HepG2 (cell line): ENCODE results near the gene HIF1AN. TPM values are rescaled to one million over a fixed set of nuclear protein-coding genes. Genes with fewer than 3 reads are reported as not detected.

Experiments
- ATAC-seq: fragments of 200-7000 bp; cut with Tn5 transposase; 3 replicates; pipeline ENCODE4 v1.9.1; 2020; ENCODE audit warnings: mild to moderate bottlenecking, moderate library complexity
- BruUV-seq: library from RNA; stranded (reverse); fragments of 400-500 nt; replicated peaks from 2 replicates; lab custom pipeline; 2021; lab: Mats Ljungman, UMichigan
- CTCF ChIA-PET: fragments of 300-600 bp; formaldehyde crosslinking; extraction: SDS; loops from one replicate; lab custom pipeline; 2021; ENCODE audit warnings: low total read pairs, inconsistent platforms, low intra/inter-chr PET ratio; lab: Yijun Ruan, JAX
- POLR2A ChIA-PET: fragments of 350-600 bp; sonication (Branson Sonifier 250); formaldehyde crosslinking; loops from one replicate; lab custom pipeline; 2020; ENCODE audit warnings: antibody characterized with exemption, inconsistent platforms; lab: Yijun Ruan, JAX
- DNase-seq: peaks from one replicate; pipeline ENCODE4 v3.0.0-alpha.2; 2015; ENCODE audit warnings: low spot score
- FAIRE-seq: peaks from 3 replicates; lab custom pipeline; 2011; peaks lifted over from hg19 to GRCh38; lab: Jason Lieb, UNC
- H2AFZ ChIP-seq: one replicate; pipeline ENCODE4 v1.6.1; 2011; ENCODE audit warnings: low read length, inconsistent platforms
- H3K27ac ChIP-seq: fragments of 300-600 bp; 3 replicates; pipeline ENCODE4 v1.8.0; 2011; ENCODE audit warnings: mixed run types, mild to moderate bottlenecking, mixed read lengths, low read length, inconsistent platforms; ENCODE audit not compliant: insufficient read depth; ENCODE audit errors: extremely low read length
- H3K27me3 ChIP-seq, 2 experiments: fragments of 200-600 bp in 1 of 2; 2 replicates in 1 of 2; 3 replicates in 1 of 2; pipeline versions ENCODE4 v1.6.0 to v1.8.0; 2011; ENCODE audit warnings: low read length in 2 of 2, mild to moderate bottlenecking in 2 of 2, moderate library complexity in 2 of 2, inconsistent platforms in 1 of 2; ENCODE audit not compliant: insufficient read depth in 2 of 2, control insufficient read depth in 1 of 2
- H3K36me3 ChIP-seq, 2 experiments: fragments of 200-600 bp in 1 of 2; replicated peaks in 1 of 2; 2 replicates in 1 of 2; 3 replicates in 1 of 2; pipeline versions ENCODE4 v1.5.1 to v1.8.0; 2011; ENCODE audit warnings: low read length in 2 of 2, inconsistent platforms in 1 of 2; ENCODE audit not compliant: insufficient read depth in 2 of 2, control insufficient read depth in 1 of 2
- H3K4me1 ChIP-seq: 2 replicates; pipeline ENCODE4 v1.5.1; 2012; ENCODE audit warnings: low read length, inconsistent platforms; ENCODE audit not compliant: insufficient read depth
- H3K4me2 ChIP-seq: 2 replicates; pipeline ENCODE4 v1.6.0; 2011; ENCODE audit warnings: low read depth, low read length, inconsistent platforms
- H3K4me3 ChIP-seq, 3 experiments: fragments of 200-600 bp in 1 of 3; sonication (generic), shearing (Covaris generic) in 1 of 3; replicated peaks in 1 of 3; 2 replicates each; pipeline ENCODE4 v1.5.1; 2011 to 2016; ENCODE audit warnings: low read length in 3 of 3, inconsistent platforms in 2 of 3, low read depth in 2 of 3, mild to moderate bottlenecking in 2 of 3, control low read depth in 1 of 3, mixed read lengths in 1 of 3; ENCODE audit not compliant: insufficient read depth in 1 of 3
- H3K79me2 ChIP-seq: one replicate; pipeline ENCODE4 v1.6.1; 2011; ENCODE audit warnings: low read length, inconsistent platforms; ENCODE audit not compliant: insufficient read depth
- H3K9ac ChIP-seq: 2 replicates; pipeline ENCODE4 v1.6.0; 2011; ENCODE audit warnings: mild to moderate bottlenecking, low read depth, low read length, inconsistent platforms; ENCODE audit not compliant: insufficient read depth
- H3K9me3 ChIP-seq: 2 replicates; pipeline ENCODE4 v1.5.1; 2012; ENCODE audit warnings: mild to moderate bottlenecking, low read length
- H4K20me1 ChIP-seq: 2 replicates; pipeline ENCODE4 v1.6.0; 2011; ENCODE audit warnings: inconsistent platforms, mild to moderate bottlenecking, low read length, moderate library complexity; ENCODE audit not compliant: insufficient read depth
- FOXC1 ChIP-seq: sonication (generic); formaldehyde crosslinking; IDR thresholded peaks from 2 replicates; pipeline ENCODE4 v1.8.0; 2022; ENCODE audit warnings: mild to moderate bottlenecking, missing genetic modification reagents, borderline replicate concordance
- HDAC2 ChIP-seq: sonication (generic); formaldehyde crosslinking; IDR thresholded peaks from 2 replicates; pipeline ENCODE4 v1.4.0; 2020; ENCODE audit warnings: missing genetic modification reagents
- HMG20A ChIP-seq: IDR thresholded peaks from 2 replicates; pipeline ENCODE4 v1.6.1; 2016; ENCODE audit warnings: borderline replicate concordance
- KLF9 ChIP-seq: IDR thresholded peaks from 2 replicates; pipeline ENCODE4 v1.6.1; 2016; ENCODE audit warnings: low read depth
- MNT ChIP-seq: fragments of 450-650 bp; IDR thresholded peaks from 2 replicates; pipeline ENCODE4 v1.6.1; 2016
- NR2F1 ChIP-seq, 2 experiments: fragments of 450-650 bp in 1 of 2; formaldehyde crosslinking in 1 of 2; IDR thresholded peaks; 2 replicates each; pipeline versions ENCODE4 v1.5.0 to v1.6.1; 2016 to 2020; ENCODE audit warnings: mild to moderate bottlenecking in 1 of 2, missing compliant biosample characterization in 1 of 2, missing genetic modification reagents in 1 of 2, moderate library complexity in 1 of 2
- NR2F6 ChIP-seq, 2 experiments: IDR thresholded peaks; 2 replicates each; pipeline ENCODE4 v1.6.1; 2016; ENCODE audit warnings: antibody characterized with exemption in 1 of 2, mild to moderate bottlenecking in 1 of 2
- PTBP1 ChIP-seq: fragments of 200-400 bp; formaldehyde crosslinking; IDR thresholded peaks from 2 replicates; pipeline ENCODE4 v1.6.1; 2018; ENCODE audit warnings: low read length, low read depth; ENCODE audit not compliant: poor library complexity, severe bottlenecking
- THRA ChIP-seq: sonication (generic); formaldehyde crosslinking; IDR thresholded peaks from 2 replicates; pipeline ENCODE4 v1.4.0; 2020; ENCODE audit warnings: missing genetic modification reagents, borderline replicate concordance
- ZBTB39 ChIP-seq: sonication (generic); formaldehyde crosslinking; IDR thresholded peaks from 2 replicates; pipeline ENCODE4 v1.5.0; 2020; ENCODE audit warnings: missing genetic modification reagents
- ZNF337 ChIP-seq: sonication (generic); formaldehyde crosslinking; IDR thresholded peaks from 2 replicates; pipeline ENCODE4 v1.5.1; 2020; ENCODE audit warnings: missing genetic modification reagents, low read depth, mild to moderate bottlenecking, borderline replicate concordance
- ZNF547 ChIP-seq: sonication (generic); formaldehyde crosslinking; IDR thresholded peaks from 2 replicates; pipeline ENCODE4 v1.5.1; 2020; ENCODE audit warnings: mild to moderate bottlenecking, missing genetic modification reagents
- ZNF737 ChIP-seq: sonication (generic); formaldehyde crosslinking; IDR thresholded peaks from 2 replicates; pipeline ENCODE4 v1.5.0; 2020; ENCODE audit warnings: missing genetic modification reagents, mild to moderate bottlenecking, borderline replicate concordance
- ZNF775 ChIP-seq: sonication (generic); formaldehyde crosslinking; IDR thresholded peaks from 2 replicates; pipeline ENCODE4 v1.4.0; 2020; ENCODE audit warnings: missing genetic modification reagents, mild to moderate bottlenecking, moderate library complexity, borderline replicate concordance
- ZSCAN9 ChIP-seq: IDR thresholded peaks from 2 replicates; pipeline ENCODE4 v1.6.1; 2016; ENCODE audit warnings: borderline replicate concordance
- WGBS: methylation state at CpG from one replicate; pipeline ENCODE4 v1.1.6; 2017; ENCODE audit warnings: low lambda C conversion rate; 5-methylcytosine and 5-hydroxymethylcytosine counted together
- in situ Hi-C: cut with HindIII; loops from 2 replicates; pipeline ENCODE4 v1.10.0; 2017; ENCODE audit warnings: low pct_unique_long_range_greater_than_20kb; ENCODE audit not compliant: extremely low pct_ligation_motif_present
- intact Hi-C: fragments of 100-400 bp; cut with micrococcal nuclease; formaldehyde crosslinking; loops from one replicate; pipeline ENCODE4 v1.10.0; 2022; ENCODE audit not compliant: unreplicated experiment
- polyA plus RNA-seq, 8 experiments: library from polyadenylated mRNA; depleted of rRNA in 3 of 8; stranded (reverse) in 7 of 8; unstranded in 1 of 8; fragments of >200 nt; fragmentation: Illumina TruSeq in 4 of 8; extraction: Trizol in 4 of 8; gene quantifications; 2 replicates each; pipeline versions ENCODE4 v1.2.1 to v1.2.3, GENCODE V29; 2011 to 2016; ENCODE audit warnings: low read depth in 4 of 8, missing spikeins in 1 of 8, mixed read lengths in 1 of 8; ENCODE audit not compliant: insufficient read depth in 1 of 8
- total RNA-seq, 5 experiments: library from RNA; depleted of rRNA; stranded (reverse); fragments of >200 nt; fragmentation: Illumina TruSeq; extraction: Trizol; gene quantifications; 2 replicates each; pipeline ENCODE4 v1.2.3, GENCODE V29; 2016; ENCODE audit warnings: low read depth in 1 of 5

The HIF1AN gene
- total and polyA plus RNA-seq, 2 of the 13 experiments (the other 11 are each of a cell fraction or from before 2014, with no cell fraction given), result 8.6 to 10.7 TPM

GRCh38 chr10:100504096-100504495, 31.6 kb upstream of the HIF1AN start:
- in situ Hi-C loops, result no loop called here
- FAIRE-seq, result peak; percentile 49
- WGBS, result 67% methylated on average over 5 of the region's 5 CpGs
- H3K4me1 ChIP-seq, result peaks cover 8% of the 10 kb centered on the region; the same call in 1 of the 2 replicates
- no peak overlapping the region for H3K9ac ChIP-seq
- no TSS peak for BruUV-seq
- no peaks in the 10 kb centered on the region for H3K27me3 ChIP-seq
- intact Hi-C loops, result no loop called here
- no peaks in the 10 kb centered on the region; a peak in 1 of 5 replicates for H3K36me3 ChIP-seq
- H3K27ac ChIP-seq, result no peak overlapping the region
- H3K4me3 ChIP-seq, result no peak overlapping the region
- H2AFZ ChIP-seq, result no peak overlapping the region
- H3K4me2 ChIP-seq, result no peak overlapping the region
- no peaks in the 10 kb centered on the region for H3K9me3 ChIP-seq
- no peaks in the 10 kb centered on the region for H4K20me1 ChIP-seq
- DNase-seq, result peak; percentile 13
- POLR2A ChIA-PET, result no interaction called here
- H3K79me2 ChIP-seq, result no peaks in the 10 kb centered on the region
- ATAC-seq, result no peak
- TF ChIP-seq MNT (no peak), THRA (CRISPR knock-in tag) (no peak), ZNF775 (CRISPR knock-in tag) (no peak), PTBP1 (no peak), HDAC2 (CRISPR knock-in tag) (no peak), ZNF737 (CRISPR knock-in tag) (no peak), FOXC1 (CRISPR knock-in tag) (no peak), NR2F6 (IDR thresholded peaks at IDR 0.05) (peak; percentile 13; the same call in 1 of the 2 replicates), NR2F6 (CRISPR knock-in tag; IDR thresholded peaks at IDR 0.05) (no peak), ZNF337 (CRISPR knock-in tag) (no peak), ZBTB39 (CRISPR knock-in tag) (no peak), NR2F1 (CRISPR knock-in tag; IDR thresholded peaks at IDR 0.05) (0 out of 4 replicates have a peak, but pooled peaks of 1 of the 2 experiments have one; percentile 37), ZSCAN9 (CRISPR knock-in tag) (no peak), ZNF547 (CRISPR knock-in tag) (no peak), KLF9 (no peak), HMG20A (CRISPR knock-in tag) (no peak)
- CTCF ChIA-PET, result no interaction called here
